B cell (primary cell): Measurements from ENCODE around the gene MANBA. TPM values are rescaled to one million over a fixed set of nuclear protein-coding genes. Genes with fewer than 3 reads are reported as not detected.

Experiments used
- ATAC-seq: fragments of 200-7000 bp; cut with Tn5 transposase; one replicate; pipeline ENCODE4 v1.10.0; 2021; ENCODE audit warnings: low read depth, mild to moderate bottlenecking, moderate number of reproducible peaks, moderate library complexity
- CTCF ChIA-PET: fragments of 350-600 bp; sonication (Branson Sonifier 250); formaldehyde crosslinking; loops from one replicate; lab custom pipeline; 2021; ENCODE audit warnings: antibody characterized with exemption, inconsistent platforms; lab: Charles Lee
- POLR2A ChIA-PET: fragments of 350-600 bp; sonication (Branson Sonifier 250); formaldehyde crosslinking; loops from one replicate; lab custom pipeline; 2021; ENCODE audit warnings: antibody characterized with exemption; lab: Charles Lee
- DNase-seq: peaks from one replicate; pipeline ENCODE4 v3.0.0; 2013
- H2AFZ ChIP-seq: 2 replicates; pipeline ENCODE4 v1.6.1; 2012; ENCODE audit warnings: mild to moderate bottlenecking, low read depth, low read length; ENCODE audit not compliant: insufficient read depth, poor library complexity, severe bottlenecking
- H3K27ac ChIP-seq, 2 donors: 1 replicate in 1 of 2; 2 replicates in 1 of 2; pipeline ENCODE4 v1.5.1; 2012 to 2013; ENCODE audit warnings: low read length in 2 of 2, mild to moderate bottlenecking in 2 of 2, moderate library complexity in 1 of 2
- H3K27me3 ChIP-seq, 4 experiments: fragments of 200-600 bp in 1 of 4; sonication (generic) in 1 of 4; replicated peaks in 1 of 4; 1 replicate in 2 of 4; 2 replicates in 2 of 4; pipeline versions ENCODE4 v1.6.1 to v1.7.0; 2013 to 2016; ENCODE audit warnings: low read length in 3 of 4, mild to moderate bottlenecking in 2 of 4, mixed read lengths in 1 of 4, moderate library complexity in 1 of 4; ENCODE audit not compliant: insufficient read depth in 4 of 4, control insufficient read depth in 3 of 4; ENCODE audit errors: control extremely low read depth in 1 of 4
- H3K36me3 ChIP-seq, 2 experiments: replicated peaks in 1 of 2; 1 replicate in 1 of 2; 2 replicates in 1 of 2; pipeline versions ENCODE4 v1.6.1 to v1.7.1; 2013; ENCODE audit warnings: low read length in 1 of 2; ENCODE audit not compliant: insufficient read depth in 2 of 2, control insufficient read depth in 1 of 2; ENCODE audit errors: control extremely low read depth in 1 of 2, extremely low read depth in 1 of 2
- H3K4me1 ChIP-seq, 2 donors: fragments of 200-600 bp in 1 of 2; sonication (generic) in 1 of 2; 1 replicate in 1 of 2; 2 replicates in 1 of 2; pipeline versions ENCODE4 v1.5.1 to v1.6.1; 2013 to 2017; ENCODE audit warnings: low read length in 2 of 2; ENCODE audit not compliant: control insufficient read depth in 2 of 2, insufficient read depth in 2 of 2
- H3K4me2 ChIP-seq: replicated peaks from 2 replicates; pipeline ENCODE3; 2012; ENCODE audit warnings: mild to moderate bottlenecking, low read depth, low read length; ENCODE audit not compliant: poor library complexity, severe bottlenecking
- H3K4me3 ChIP-seq, 5 experiments: fragments of 200-600 bp in 1 of 5; sonication (generic) in 1 of 5; 1 replicate in 3 of 5; 2 replicates in 2 of 5; pipeline versions ENCODE4 v1.5.1 to v1.7.0; 2011 to 2016; ENCODE audit warnings: low read length in 4 of 5, mild to moderate bottlenecking in 4 of 5, low read depth in 2 of 5, control low read depth in 1 of 5, moderate library complexity in 1 of 5; ENCODE audit not compliant: insufficient read depth in 1 of 5; ENCODE audit errors: control extremely low read depth in 1 of 5, extremely low read depth in 1 of 5
- H3K79me2 ChIP-seq: fragments of 200-600 bp; sonication (generic); one replicate; pipeline ENCODE4 v1.6.0; 2016; ENCODE audit warnings: low read length; ENCODE audit not compliant: control insufficient read depth, insufficient read depth
- H3K9ac ChIP-seq: fragments of 200-600 bp; sonication (generic); 2 replicates; pipeline ENCODE4 v1.6.1; 2017; ENCODE audit warnings: mild to moderate bottlenecking, low read length, moderate library complexity
- H3K9me3 ChIP-seq, 3 donors: one replicate each; pipeline versions ENCODE4 v1.6.1 to v1.7.1; 2013; ENCODE audit warnings: low read length in 2 of 3; ENCODE audit not compliant: control insufficient read depth in 2 of 3, insufficient read depth in 1 of 3; ENCODE audit errors: control extremely low read depth in 1 of 3
- H4K20me1 ChIP-seq: 2 replicates; pipeline ENCODE4 v1.6.0; 2012; ENCODE audit warnings: mild to moderate bottlenecking, low read length; ENCODE audit not compliant: insufficient read depth, control insufficient read depth, poor library complexity, severe bottlenecking
- H3K27ac Mint-ChIP-seq: one replicate; pipeline ENCODE4 v1.8.0; 2021; ENCODE audit warnings: mixed read lengths
- H3K27me3 Mint-ChIP-seq: one replicate; pipeline ENCODE4 v1.8.0; 2021; ENCODE audit warnings: mixed read lengths
- H3K4me1 Mint-ChIP-seq: one replicate; pipeline ENCODE4 v1.8.0; 2021; ENCODE audit warnings: mixed read lengths
- H3K4me3 Mint-ChIP-seq: one replicate; pipeline ENCODE4 v1.8.0; 2021; ENCODE audit warnings: mixed read lengths
- H3K9me3 Mint-ChIP-seq: one replicate; pipeline ENCODE4 v1.8.0; 2022; ENCODE audit warnings: mixed read lengths; ENCODE audit not compliant: insufficient read depth
- EZH2 ChIP-seq: IDR thresholded peaks from 2 replicates; pipeline ENCODE4 v1.6.1; 2012; ENCODE audit warnings: borderline replicate concordance, low read depth, mild to moderate bottlenecking, moderate library complexity, low read length; ENCODE audit not compliant: insufficient read depth, poor library complexity, severe bottlenecking
- WGBS: methylation state at CpG from one replicate; pipeline ENCODE4 v1.1.5; 2013; ENCODE audit warnings: missing lambda C conversion rate; ENCODE audit not compliant: insufficient coverage; 5-methylcytosine and 5-hydroxymethylcytosine counted together
- intact Hi-C: fragments of 100-400 bp; cut with micrococcal nuclease; formaldehyde crosslinking; loops from one replicate; pipeline ENCODE4 v1.10.0; 2022
- polyA plus RNA-seq: library from polyadenylated mRNA; depleted of rRNA; stranded (reverse); fragments of >200 nt; gene quantifications from 2 replicates; pipeline ENCODE4 v1.2.3, GENCODE V29; 2012
- total RNA-seq, 2 donors: library from RNA; stranded (reverse); fragments of 120-200 nt in 1 of 2; gene quantifications; 1 replicate in 1 of 2; 2 replicates in 1 of 2; pipeline versions ENCODE4 v1.2.3 to v1.2.4, GENCODE V29; 2013 to 2022
- TF ChIP-seq, protein P1 (sequence below): fragments of 200-600 bp; IDR thresholded peaks from one replicate; pipeline ENCODE4 v1.8.0; 2022; ENCODE audit warnings: antibody characterized with exemption, mild to moderate bottlenecking

The MANBA gene
- total and polyA plus RNA-seq, 2 donors (not counting 1 experiment from before 2014, with no cell fraction given) = 91.6 to 119 TPM

DNA sequence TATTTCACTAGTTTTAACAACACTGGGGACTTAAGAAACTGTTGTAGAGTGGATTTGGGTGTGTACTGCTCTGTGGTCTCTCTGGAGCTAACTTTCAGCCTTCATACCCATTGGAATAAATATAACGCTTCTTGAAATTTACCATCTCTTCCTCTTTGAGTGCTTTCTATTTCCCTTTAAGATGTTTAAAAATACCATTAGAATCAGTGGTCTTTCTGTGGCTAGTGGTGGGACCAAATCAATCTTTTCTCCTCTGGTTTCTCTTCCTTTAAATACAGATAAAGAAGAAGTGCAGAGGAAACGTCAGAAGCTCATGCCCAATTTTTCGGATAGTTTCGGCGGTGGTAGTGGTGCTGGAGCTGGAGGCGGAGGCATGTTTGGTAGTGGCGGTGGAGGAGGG, 167.6 kb downstream of the MANBA start:
- TF ChIP-seq, protein P1, sequence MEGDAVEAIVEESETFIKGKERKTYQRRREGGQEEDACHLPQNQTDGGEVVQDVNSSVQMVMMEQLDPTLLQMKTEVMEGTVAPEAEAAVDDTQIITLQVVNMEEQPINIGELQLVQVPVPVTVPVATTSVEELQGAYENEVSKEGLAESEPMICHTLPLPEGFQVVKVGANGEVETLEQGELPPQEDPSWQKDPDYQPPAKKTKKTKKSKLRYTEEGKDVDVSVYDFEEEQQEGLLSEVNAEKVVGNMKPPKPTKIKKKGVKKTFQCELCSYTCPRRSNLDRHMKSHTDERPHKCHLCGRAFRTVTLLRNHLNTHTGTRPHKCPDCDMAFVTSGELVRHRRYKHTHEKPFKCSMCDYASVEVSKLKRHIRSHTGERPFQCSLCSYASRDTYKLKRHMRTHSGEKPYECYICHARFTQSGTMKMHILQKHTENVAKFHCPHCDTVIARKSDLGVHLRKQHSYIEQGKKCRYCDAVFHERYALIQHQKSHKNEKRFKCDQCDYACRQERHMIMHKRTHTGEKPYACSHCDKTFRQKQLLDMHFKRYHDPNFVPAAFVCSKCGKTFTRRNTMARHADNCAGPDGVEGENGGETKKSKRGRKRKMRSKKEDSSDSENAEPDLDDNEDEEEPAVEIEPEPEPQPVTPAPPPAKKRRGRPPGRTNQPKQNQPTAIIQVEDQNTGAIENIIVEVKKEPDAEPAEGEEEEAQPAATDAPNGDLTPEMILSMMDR = no peak
- TF ChIP-seq EZH2 = no peak
- Mint-ChIP-seq H3K9me3 (peaks cover 2% of the 10 kb centered on the region), H3K4me1 (peaks cover 17% of the 10 kb centered on the region), H3K4me3 (no peak overlapping the region), H3K27me3 (no peaks in the 10 kb centered on the region), H3K27ac (peak overlapping the region; percentile 48)
- no peak overlapping the region for H3K4me3 ChIP-seq
- H3K9me3 ChIP-seq = peaks cover 0 to 1% (median 0%) of the 10 kb centered on the region in 3 donors
- ATAC-seq (no peak), DNase-seq (no peak)
- no peaks in the 10 kb centered on the region for H4K20me1 ChIP-seq
- no peaks in the 10 kb centered on the region for H3K79me2 ChIP-seq
- H3K4me2 ChIP-seq = no peak overlapping the region
- no peak overlapping the region for H2AFZ ChIP-seq
- ChIA-PET CTCF (interaction anchor here (0.7 to 1.3 kb wide), 2 partner anchors 24 to 32 kb away, joined by 3 read pairs; no protein-coding TSS in a partner anchor), POLR2A (no interaction called here)
- H3K36me3 ChIP-seq = peaks cover 8 to 79% of the 10 kb centered on the region in 2 experiments
- peak overlapping the region in 1 of 2 donors; percentile 19 for H3K27ac ChIP-seq
- no CpG with 5 or more reads among the region's 7 CpGs for WGBS
- no peak overlapping the region for H3K9ac ChIP-seq
- H3K27me3 ChIP-seq = no peaks in the 10 kb centered on the region
- H3K4me1 ChIP-seq = no peaks in the 10 kb centered on the region
- intact Hi-C loops = no loop called here

DNA sequence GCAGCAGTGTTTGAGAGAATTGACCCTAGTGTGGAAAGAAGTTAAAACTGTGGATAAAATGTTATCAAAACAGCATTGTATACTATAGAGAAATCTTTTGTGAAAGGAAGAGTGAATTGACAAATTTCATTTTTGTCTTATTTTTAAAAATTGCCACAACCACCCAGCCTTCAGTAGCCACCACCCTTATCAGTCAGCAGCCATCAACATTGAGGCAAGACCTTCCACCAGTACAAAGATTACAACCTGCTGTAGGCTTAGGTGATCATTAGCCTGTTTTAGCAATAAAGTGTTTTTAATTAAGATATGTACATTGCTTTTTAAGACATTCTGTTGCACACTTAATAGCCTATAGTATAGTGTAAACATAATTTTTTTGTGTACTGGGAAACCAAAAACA, 168.5 kb downstream of the MANBA start:
- Mint-ChIP-seq H3K4me3 (no peak overlapping the region), H3K4me1 (peaks cover 15% of the 10 kb centered on the region), H3K27me3 (no peaks in the 10 kb centered on the region), H3K27ac (peak overlapping the region; percentile 29), H3K9me3 (peaks cover 2% of the 10 kb centered on the region)
- ChIA-PET POLR2A (no interaction called here), CTCF (interaction anchor here (1.0 kb wide), 1 partner anchor 144 kb away, joined by 3 read pairs; no protein-coding TSS in a partner anchor)
- H3K36me3 ChIP-seq = peaks cover 12 to 79% of the 10 kb centered on the region in 2 experiments
- no peaks in the 10 kb centered on the region for H3K79me2 ChIP-seq
- no peak overlapping the region for H3K4me3 ChIP-seq
- ATAC-seq (no peak), DNase-seq (no peak)
- H3K4me2 ChIP-seq = no peak overlapping the region
- no peaks in the 10 kb centered on the region for H4K20me1 ChIP-seq
- H3K9me3 ChIP-seq = peaks cover 0 to 1% (median 0%) of the 10 kb centered on the region in 3 donors
- TF ChIP-seq, protein P1 = no peak
- no peak for TF ChIP-seq EZH2
- H2AFZ ChIP-seq = no peak overlapping the region
- H3K9ac ChIP-seq = no peak overlapping the region
- H3K27ac ChIP-seq = no peak overlapping the region
- intact Hi-C loops = no loop called here
- no peaks in the 10 kb centered on the region for H3K27me3 ChIP-seq
- no peaks in the 10 kb centered on the region for H3K4me1 ChIP-seq
